K562 (cell line): ENCODE data around the gene PPP1R12C. TPM values are rescaled to one million over a fixed set of nuclear protein-coding genes. Genes with fewer than 3 reads are reported as not detected.

Experiments
- CC2D1A ChIP-seq: fragments of 450-650 bp; IDR thresholded peaks from 2 replicates; pipeline ENCODE4 v1.6.1; 2017; ENCODE audit warnings: mild to moderate bottlenecking
- CTBP1 ChIP-seq: fragments of 450-650 bp; IDR thresholded peaks from 2 replicates; pipeline ENCODE4 v1.6.1; 2016; ENCODE audit warnings: borderline replicate concordance
- EP400 ChIP-seq: fragments of 450-650 bp; IDR thresholded peaks from 2 replicates; pipeline ENCODE4 v1.6.1; 2017; ENCODE audit warnings: antibody characterized with exemption, mild to moderate bottlenecking, moderate library complexity
- HCFC1 ChIP-seq: IDR thresholded peaks from 2 replicates; pipeline ENCODE4 v1.6.1; 2012; ENCODE audit warnings: low read depth, low read length, improper control_type of control experiment
- HNRNPL ChIP-seq: fragments of 200-400 bp; formaldehyde crosslinking; IDR thresholded peaks from 2 replicates; pipeline ENCODE4 v1.6.1; 2017; ENCODE audit warnings: low read depth, mild to moderate bottlenecking, low read length
- HOXB6 ChIP-seq: fragments of 250-450 bp; sonication (Bioruptor Pico); IDR thresholded peaks from 2 replicates; pipeline ENCODE4 v1.5.1; 2022; ENCODE audit warnings: mild to moderate bottlenecking, borderline replicate concordance
- ID3 ChIP-seq, 2 experiments: fragments of 250-450 bp in 1 of 2; fragments of 450-650 bp in 1 of 2; sonication (Bioruptor Pico) in 1 of 2; IDR thresholded peaks; 2 replicates each; pipeline versions ENCODE4 v1.6.1 to v1.8.0; 2016 to 2021; ENCODE audit warnings: mild to moderate bottlenecking in 2 of 2, moderate library complexity in 2 of 2, missing compliant biosample characterization in 1 of 2, missing genetic modification characterization in 1 of 2
- MED1 ChIP-seq: sonication (generic); formaldehyde crosslinking; IDR thresholded peaks from 2 replicates; pipeline ENCODE4 v1.8.1; 2023; ENCODE audit warnings: missing genetic modification reagents, borderline replicate concordance
- PKNOX1 ChIP-seq: fragments of 450-650 bp; IDR thresholded peaks from 2 replicates; pipeline ENCODE4 v1.6.1; 2016
- SIN3B ChIP-seq: fragments of 450-650 bp; IDR thresholded peaks from 2 replicates; pipeline ENCODE4 v1.6.1; 2017; ENCODE audit warnings: low read depth, mild to moderate bottlenecking, moderate library complexity
- SMAD1 ChIP-seq: fragments of 150-350 bp; IDR thresholded peaks from 2 replicates; pipeline ENCODE4 v1.6.1; 2014; ENCODE audit warnings: low read length, low read depth; ENCODE audit not compliant: partially characterized antibody
- SP1 ChIP-seq: sonication (generic); formaldehyde crosslinking; IDR thresholded peaks from 2 replicates; pipeline ENCODE4 v1.8.1; 2022; ENCODE audit warnings: mild to moderate bottlenecking, missing genetic modification reagents
- SP2 ChIP-seq: IDR thresholded peaks from 2 replicates; pipeline ENCODE4 v1.6.1; 2011; ENCODE audit warnings: mild to moderate bottlenecking, low read depth, low read length, moderate library complexity; ENCODE audit not compliant: poor library complexity, severe bottlenecking; ENCODE audit errors: extremely low read depth
- TRIM28 ChIP-seq: fragments of 450-650 bp; IDR thresholded peaks from 2 replicates; pipeline ENCODE4 v1.6.1; 2017
- VEZF1 ChIP-seq: fragments of 200-800 bp; sonication (Bioruptor generic); IDR thresholded peaks from 2 replicates; pipeline ENCODE4 v1.6.1; 2017; ENCODE audit warnings: missing genetic modification characterization, missing compliant biosample characterization
- ZBTB17 ChIP-seq: fragments of 450-650 bp; formaldehyde crosslinking; IDR thresholded peaks from 2 replicates; pipeline ENCODE4 v1.4.0; 2020; ENCODE audit warnings: mild to moderate bottlenecking
- ZBTB43 ChIP-seq: sonication (generic); formaldehyde crosslinking; IDR thresholded peaks from 2 replicates; pipeline ENCODE4 v1.8.0; 2023; ENCODE audit warnings: mild to moderate bottlenecking, missing genetic modification reagents
- ZNF395 ChIP-seq: fragments of 200-800 bp; sonication (Bioruptor generic); IDR thresholded peaks from 2 replicates; pipeline ENCODE4 v1.6.1; 2017; ENCODE audit warnings: missing genetic modification characterization, missing compliant biosample characterization
- ZNF77 ChIP-seq: fragments of 250-450 bp; sonication (Bioruptor Pico); IDR thresholded peaks from 2 replicates; pipeline ENCODE4 v1.5.0; 2020
- ZZZ3 ChIP-seq: fragments of 450-650 bp; IDR thresholded peaks from 2 replicates; pipeline ENCODE4 v1.6.1; 2016; ENCODE audit warnings: antibody characterized with exemption, mild to moderate bottlenecking, moderate library complexity
- polyA plus RNA-seq, 8 experiments: library from polyadenylated mRNA; depleted of rRNA in 4 of 8; stranded (reverse) in 5 of 8; unstranded in 3 of 8; fragments of >200 nt; fragmentation: Nextera tagmentation in 2 of 8; fragmentation: Illumina TruSeq in 1 of 8; extraction: Ambion mirVana in 2 of 8; extraction: Trizol in 1 of 8; gene quantifications; 2 replicates each; pipeline versions ENCODE4 v1.2.1 to v1.2.3, GENCODE V29; 2011 to 2014; ENCODE audit warnings: inconsistent platforms in 1 of 8, missing spikeins in 1 of 8
- total RNA-seq, 7 experiments: library from RNA; depleted of rRNA in 6 of 7; stranded (reverse); fragments of >200 nt in 6 of 7; fragmentation: Illumina TruSeq in 2 of 7; extraction: Trizol in 2 of 7; gene quantifications; 2 replicates each; pipeline versions ENCODE4 v1.2.1 to v1.2.3, GENCODE V29; 2011 to 2021; ENCODE audit warnings: low replicate concordance in 1 of 7

The PPP1R12C gene
- total and polyA plus RNA-seq, 9 of the 15 experiments (the other 6 are each of a cell fraction or from before 2014, with no cell fraction given), result 1.8 to 136 (median 33.7) TPM

- no peak for TF ChIP-seq ID3 (CRISPR knock-in tag; IDR thresholded peaks at IDR 0.05)
- TF ChIP-seq ID3 (tag; IDR thresholded peaks at IDR 0.05), result 0 out of 2 replicates have a peak, but pooled peaks have one; percentile 18
- TF ChIP-seq MED1, result no peak
- TF ChIP-seq TRIM28, result no peak; the same call in 1 of the 2 replicates
- no peak for TF ChIP-seq ZBTB43 (CRISPR knock-in tag)
- no peak for TF ChIP-seq ZNF77 (CRISPR knock-in tag)
- no peak for TF ChIP-seq ZBTB17 (CRISPR knock-in tag)
- TF ChIP-seq EP400, result peak; percentile 33; the same call in 1 of the 2 replicates
- no peak for TF ChIP-seq SP2
- TF ChIP-seq CC2D1A, result peak; percentile 54; the same call in 1 of the 2 replicates
- peak; percentile 84 for TF ChIP-seq CTBP1
- no peak for TF ChIP-seq SMAD1
- no peak for TF ChIP-seq HCFC1
- TF ChIP-seq ZNF395 (CRISPR knock-in tag), result no peak
- TF ChIP-seq PKNOX1, result no peak
- peak; percentile 67 for TF ChIP-seq VEZF1 (CRISPR knock-in tag)
- no peak for TF ChIP-seq ZZZ3
- TF ChIP-seq HNRNPL, result no peak
- TF ChIP-seq SP1 (CRISPR knock-in tag), result 0 out of 2 replicates have a peak, but pooled peaks have one; percentile 38
- no peak for TF ChIP-seq SIN3B
- TF ChIP-seq HOXB6, result no peak
These were observed 41.7 kb upstream of the PPP1R12C start (continued) for GRCh38 chr19:55158848-55159749.
